Coronary artery (tissue), 2 donors: ENCODE measurements around the gene DDX51.

Experiments
- DNase-seq: peaks from one replicate; pipeline ENCODE4 v3.0.0-alpha.2; 2017; ENCODE audit warnings: low spot score
- H3K27ac ChIP-seq, 2 donors: fragments of 200-600 bp; sonication (generic); one replicate each; pipeline ENCODE4 v1.5.1; 2016 to 2019
- H3K4me3 ChIP-seq: fragments of 200-600 bp; sonication (generic); 2 replicates; pipeline ENCODE4 v1.5.1; 2016; ENCODE audit warnings: mild to moderate bottlenecking, moderate library complexity
- CTCF ChIP-seq: fragments of 200-600 bp; sonication (generic); IDR thresholded peaks from one replicate; pipeline ENCODE4 v1.5.1; 2019; ENCODE audit warnings: antibody characterized with exemption

DDX51 gene

DNA sequence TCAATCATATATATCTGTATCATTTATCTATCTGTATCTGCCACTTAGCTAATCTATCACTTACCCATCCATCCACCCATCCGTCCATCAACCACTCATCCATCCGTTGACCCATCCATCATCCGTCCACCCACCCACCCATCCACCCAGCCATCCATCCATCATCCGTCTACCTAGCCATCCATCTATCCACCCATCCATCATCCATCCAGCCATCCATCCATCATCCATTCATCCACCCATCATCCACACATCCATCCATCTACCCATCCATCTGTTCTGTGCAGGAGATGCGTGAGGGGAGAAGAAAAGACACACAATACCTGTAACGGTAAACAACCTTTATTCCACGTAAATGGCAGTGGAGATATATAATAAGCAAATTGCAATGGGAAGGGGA, 20.3 kb upstream of the DDX51 start:
- no peak overlapping the region for H3K27ac ChIP-seq
- no peak for DNase-seq
- TF ChIP-seq CTCF, result no peak
- no peak overlapping the region for H3K4me3 ChIP-seq

DNA sequence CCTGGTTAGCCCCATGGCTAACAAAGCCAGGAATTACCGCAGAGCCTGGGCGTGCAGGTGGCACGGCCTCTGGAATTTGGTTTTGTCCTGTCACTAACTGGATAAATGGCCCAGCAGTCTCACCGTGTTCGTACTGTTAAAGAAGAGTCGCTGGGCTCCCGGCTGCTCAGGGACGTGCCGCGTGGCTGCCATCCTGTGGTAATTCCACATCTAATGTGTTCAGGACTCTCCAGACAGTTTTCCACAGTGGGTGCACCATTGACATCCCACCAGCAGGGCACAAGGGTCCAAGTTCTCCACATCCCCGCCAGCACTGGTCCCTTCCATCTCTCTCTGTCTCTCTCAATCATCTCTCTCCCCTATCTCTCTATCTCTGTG, 19.8 kb upstream of the DDX51 start:
- TF ChIP-seq CTCF, result no peak
- DNase-seq, result no peak
- no peak overlapping the region for H3K4me3 ChIP-seq
- H3K27ac ChIP-seq, result no peak overlapping the region

DNA sequence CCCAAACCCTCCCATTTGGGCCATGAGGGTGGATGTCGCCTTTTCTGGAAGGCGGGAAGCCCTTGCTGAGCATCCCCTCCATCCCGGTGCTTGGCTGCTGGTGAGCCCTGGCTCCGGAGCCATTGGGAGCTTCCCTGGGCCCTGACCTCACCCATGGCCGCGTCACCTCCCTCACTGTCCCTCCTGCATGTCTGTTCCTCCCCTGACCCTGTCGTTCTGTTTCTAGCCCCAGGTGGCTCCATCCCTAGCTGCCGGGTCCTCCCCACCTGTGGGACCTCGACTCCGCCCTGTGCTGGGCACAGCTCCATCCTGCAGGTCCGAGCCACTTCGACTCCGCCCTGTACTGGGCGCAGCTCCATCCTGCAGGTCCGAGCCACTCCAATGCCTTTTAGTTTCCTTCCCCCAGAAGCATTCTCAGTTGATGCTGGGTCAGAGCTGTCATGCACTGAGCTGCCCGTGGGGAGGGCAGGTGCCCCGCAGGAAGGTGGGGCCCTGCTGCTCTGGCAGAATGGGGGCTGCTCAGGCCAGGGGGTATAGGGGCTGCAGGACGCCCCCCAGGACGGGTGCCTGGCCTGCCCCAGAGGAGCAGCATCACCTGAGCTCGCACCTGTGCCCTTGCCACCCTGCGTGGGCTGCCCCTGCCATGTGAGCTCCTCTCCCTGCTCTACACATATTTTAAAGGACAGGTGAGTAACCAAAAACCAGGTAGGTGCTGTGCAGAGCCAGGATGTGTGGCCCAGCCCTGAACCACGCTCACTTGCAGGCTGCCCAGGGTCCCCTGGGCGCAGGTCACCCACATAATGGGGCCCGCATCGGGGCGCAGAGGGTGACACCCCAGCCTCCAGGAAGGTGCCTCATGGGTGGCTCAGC, 19.2 kb upstream of the DDX51 start:
- DNase-seq, result no peak
- H3K4me3 ChIP-seq, result peak overlapping the region; percentile 67
- peak overlapping the region in 1 of 2 donors; percentile 38 for H3K27ac ChIP-seq

GRCh38 chr12:132162508-132163031, 18.5 kb upstream of the DDX51 start:
- Histone ChIP-seq H3K27ac (peak overlapping the region in 1 of 2 donors; percentile 38), H3K4me3 (peak overlapping the region; percentile 67)
- no peak for DNase-seq
- no peak for TF ChIP-seq CTCF

More for the DNA sequence above, 19.2 kb upstream of the DDX51 start:
- TF ChIP-seq CTCF, result no peak

DNA sequence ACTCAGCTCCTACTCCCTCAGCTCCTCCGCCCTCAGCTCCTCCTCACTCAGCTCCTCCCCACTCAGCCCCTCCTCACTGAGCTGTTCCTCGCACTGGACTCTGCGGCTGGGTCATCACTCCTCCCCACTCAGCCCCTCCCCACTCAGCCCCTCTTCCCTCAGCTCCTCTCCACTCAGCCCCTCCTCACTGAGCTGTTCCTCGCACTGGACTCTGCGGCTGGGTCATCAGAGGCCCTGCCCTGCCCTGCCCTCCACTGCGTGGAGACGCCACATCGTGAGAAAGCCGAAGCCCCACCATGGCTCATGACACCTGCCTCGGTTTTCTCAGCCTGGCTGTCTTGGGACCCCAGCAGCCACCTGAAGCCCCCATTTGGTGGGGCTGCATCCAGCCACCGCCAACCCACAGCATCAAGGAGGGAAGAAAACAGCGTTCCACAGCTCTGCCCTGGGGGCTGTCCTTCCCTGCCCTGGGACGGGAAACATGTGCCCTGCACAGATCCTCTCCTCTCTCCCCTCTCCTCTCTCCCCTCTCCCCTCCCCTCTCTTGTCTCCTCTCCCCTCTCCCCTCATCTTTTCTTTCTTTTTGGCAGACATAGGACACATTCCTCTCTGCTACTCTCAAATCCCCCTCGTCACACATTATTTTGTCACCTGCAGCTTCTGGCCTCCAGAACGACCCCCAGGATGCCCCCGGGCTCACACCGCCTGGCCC, 17.8 kb upstream of the DDX51 start:
- peak overlapping the region in 1 of 2 donors; percentile 38 for H3K27ac ChIP-seq
- no peak for DNase-seq
- no peak for TF ChIP-seq CTCF
- H3K4me3 ChIP-seq, result peak overlapping the region; percentile 67

GRCh38 chr12:132161036-132161781, 17.1 kb upstream of the DDX51 start:
- no peak for DNase-seq
- TF ChIP-seq CTCF, result no peak
- Histone ChIP-seq H3K4me3 (no peak overlapping the region), H3K27ac (no peak overlapping the region)
